HG02678 (cell line): ENCODE results near the gene PRR35.

Experiments used
- ATAC-seq: cut with Tn5 transposase; IDR thresholded peaks from one replicate; pipeline ENCODE4 v1.9.1; 2021; ENCODE audit warnings: mild to moderate bottlenecking, moderate library complexity; ENCODE audit not compliant: unreplicated experiment

Gene PRR35

DNA sequence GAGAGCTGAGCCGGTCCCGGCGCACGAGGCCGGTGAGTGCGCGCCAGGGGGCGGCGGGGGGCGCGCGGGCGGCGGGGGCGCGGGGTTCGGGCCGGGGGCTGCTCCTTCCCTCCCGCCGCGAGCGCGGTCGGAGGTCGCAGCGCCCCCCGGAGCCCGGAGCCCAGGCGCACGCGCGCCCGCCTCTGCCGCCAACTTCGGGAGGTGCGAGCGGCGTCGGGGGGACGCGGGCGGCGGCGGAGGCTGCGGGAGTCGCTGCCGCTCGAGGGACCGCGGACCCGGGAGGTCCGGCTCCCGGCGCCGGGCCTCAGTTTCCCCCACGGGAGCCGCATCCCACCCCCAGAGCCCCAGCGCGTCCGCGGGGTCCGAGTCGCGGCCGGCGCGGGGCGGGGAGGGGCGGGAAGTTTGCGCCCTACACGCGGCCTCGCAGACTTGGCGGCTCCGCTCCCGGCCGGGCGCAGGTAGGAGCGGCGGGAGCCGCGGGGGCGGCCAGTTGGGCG, at the start of gene PRR35:
Gene PRR35 (plus strand): TSS at position 191 of the 497 bp plus-strand sequence. CDS start 2,901 bp downstream, outside the sequence.
- no peak for ATAC-seq

- no peak for ATAC-seq
These were observed 47.4 kb upstream of the PRR35 start for GRCh38 chr16:512802-513201.

- ATAC-seq, result no peak
These were observed 46.2 kb upstream of the PRR35 start for GRCh38 chr16:513950-514349.

DNA sequence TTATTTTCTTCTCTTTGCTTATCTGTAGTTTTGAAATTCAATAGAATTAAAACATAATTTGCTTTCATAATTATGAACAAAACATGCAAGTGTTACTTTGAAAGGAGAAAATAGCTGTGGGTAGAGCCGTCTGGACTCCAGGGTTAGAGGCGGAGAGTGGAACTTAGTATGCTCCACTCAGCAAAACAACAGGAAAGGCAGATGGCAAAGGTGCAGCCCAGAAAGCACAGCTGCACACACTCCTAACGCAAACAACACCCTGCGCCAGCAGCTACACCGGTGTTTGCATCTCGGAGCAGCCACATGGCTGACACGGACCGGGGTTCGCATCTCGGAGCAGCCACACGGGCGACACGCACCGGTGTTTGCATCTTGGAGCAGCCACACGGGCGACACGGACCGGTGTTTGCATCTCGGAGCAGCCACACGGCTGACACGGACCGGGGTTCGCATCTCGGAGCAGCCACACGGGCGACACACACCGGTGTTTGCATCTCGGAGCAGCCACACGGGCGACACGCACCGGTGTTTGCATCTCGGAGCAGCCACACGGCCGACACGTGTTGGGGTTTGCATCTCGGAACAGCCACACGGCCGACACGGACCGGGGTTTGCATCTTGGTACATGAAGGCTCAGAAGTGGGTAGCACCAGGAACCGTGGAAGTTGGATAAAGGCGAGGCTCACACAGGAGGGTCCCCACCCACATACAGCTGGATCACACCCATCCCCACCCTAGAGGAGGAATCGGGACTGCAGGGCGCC, 44.8 kb upstream of the PRR35 start:
- no peak for ATAC-seq

- ATAC-seq, result no peak
These were observed 44.3 kb upstream of the PRR35 start for GRCh38 chr16:515939-516226.

DNA sequence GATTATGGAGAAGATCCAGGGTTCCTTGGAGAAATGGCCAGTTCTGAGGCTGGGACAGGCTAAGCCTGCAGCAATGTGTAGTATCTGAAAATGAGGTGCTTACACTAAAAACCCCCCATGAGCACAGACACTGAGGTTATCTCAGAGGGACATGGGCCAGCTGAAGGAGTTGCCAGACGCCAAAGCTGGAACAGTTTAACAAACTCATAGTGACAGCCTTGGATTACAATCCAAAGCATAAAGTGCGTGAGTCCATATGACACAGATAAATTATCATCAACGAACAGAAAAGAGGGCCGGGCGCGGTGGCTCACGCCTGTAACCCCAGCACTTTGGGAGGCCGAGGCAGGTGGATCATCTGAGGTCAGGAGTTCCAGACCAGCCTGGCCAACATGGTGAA, 43.9 kb upstream of the PRR35 start:
- ATAC-seq, result no peak

- ATAC-seq, result no peak
These were observed 41.3 kb upstream of the PRR35 start for GRCh38 chr16:518858-519257.

- no peak for ATAC-seq
These were observed 40.8 kb upstream of the PRR35 start for GRCh38 chr16:519425-519824.

DNA sequence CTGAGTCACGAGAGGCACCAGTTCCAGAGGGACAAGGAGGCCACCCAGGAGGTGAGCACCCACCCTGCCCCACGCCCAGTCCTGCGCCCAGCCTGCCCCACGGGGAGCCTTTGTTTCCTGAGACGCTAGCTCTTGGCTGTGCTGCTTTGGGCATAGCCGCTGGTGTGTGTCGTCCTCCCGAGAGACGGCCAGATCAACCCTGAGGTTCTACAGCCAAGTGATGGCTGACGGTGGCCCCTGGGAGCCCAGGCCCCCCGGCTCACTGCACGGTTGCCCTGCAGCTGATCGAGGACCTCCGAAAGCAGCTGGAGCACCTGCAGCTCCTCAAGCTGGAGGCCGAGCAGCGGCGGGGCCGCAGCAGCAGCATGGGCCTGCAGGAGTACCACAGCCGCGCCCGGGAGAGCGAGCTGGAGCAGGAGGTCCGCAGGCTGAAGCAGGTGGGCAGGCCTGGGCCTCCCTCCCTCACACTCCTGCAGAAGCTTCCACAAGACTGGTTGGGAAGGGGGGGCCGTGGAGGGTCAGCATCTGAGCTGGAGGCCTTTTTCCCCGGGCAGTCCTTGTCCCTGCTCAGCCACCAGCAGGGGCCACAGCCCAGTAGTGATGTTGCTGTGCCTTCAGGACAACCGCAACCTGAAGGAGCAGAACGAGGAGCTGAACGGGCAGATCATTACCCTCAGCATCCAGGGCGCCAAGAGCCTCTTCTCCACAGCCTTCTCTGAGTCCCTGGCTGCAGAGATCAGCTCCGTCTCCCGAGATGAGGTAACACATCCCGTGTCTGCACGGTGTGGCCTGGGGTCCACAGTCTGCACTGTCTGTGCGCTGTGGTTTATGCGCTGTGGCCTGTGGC, 40.1 kb upstream of the PRR35 start:
- no peak for ATAC-seq

DNA sequence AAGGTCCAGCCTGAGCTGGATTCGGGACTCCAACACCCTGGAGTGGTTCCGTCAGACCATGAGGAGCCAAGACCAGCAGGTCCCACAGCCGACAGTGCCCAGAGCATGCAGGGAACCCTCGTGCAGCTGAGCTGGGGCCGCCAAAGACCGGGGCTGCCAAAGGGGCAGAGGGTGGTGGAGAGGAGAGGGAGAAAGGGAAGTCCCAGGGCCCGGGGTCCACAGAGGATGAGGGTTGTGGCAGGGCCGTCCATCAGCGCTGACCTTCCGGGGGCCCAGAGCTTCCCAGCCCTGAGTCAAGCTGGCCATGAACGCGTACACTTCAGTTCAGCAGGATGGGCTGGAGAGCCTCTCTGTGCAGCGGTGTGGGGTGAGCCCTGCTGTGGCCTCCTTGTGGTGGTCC, 39.3 kb upstream of the PRR35 start:
- no peak for ATAC-seq

DNA sequence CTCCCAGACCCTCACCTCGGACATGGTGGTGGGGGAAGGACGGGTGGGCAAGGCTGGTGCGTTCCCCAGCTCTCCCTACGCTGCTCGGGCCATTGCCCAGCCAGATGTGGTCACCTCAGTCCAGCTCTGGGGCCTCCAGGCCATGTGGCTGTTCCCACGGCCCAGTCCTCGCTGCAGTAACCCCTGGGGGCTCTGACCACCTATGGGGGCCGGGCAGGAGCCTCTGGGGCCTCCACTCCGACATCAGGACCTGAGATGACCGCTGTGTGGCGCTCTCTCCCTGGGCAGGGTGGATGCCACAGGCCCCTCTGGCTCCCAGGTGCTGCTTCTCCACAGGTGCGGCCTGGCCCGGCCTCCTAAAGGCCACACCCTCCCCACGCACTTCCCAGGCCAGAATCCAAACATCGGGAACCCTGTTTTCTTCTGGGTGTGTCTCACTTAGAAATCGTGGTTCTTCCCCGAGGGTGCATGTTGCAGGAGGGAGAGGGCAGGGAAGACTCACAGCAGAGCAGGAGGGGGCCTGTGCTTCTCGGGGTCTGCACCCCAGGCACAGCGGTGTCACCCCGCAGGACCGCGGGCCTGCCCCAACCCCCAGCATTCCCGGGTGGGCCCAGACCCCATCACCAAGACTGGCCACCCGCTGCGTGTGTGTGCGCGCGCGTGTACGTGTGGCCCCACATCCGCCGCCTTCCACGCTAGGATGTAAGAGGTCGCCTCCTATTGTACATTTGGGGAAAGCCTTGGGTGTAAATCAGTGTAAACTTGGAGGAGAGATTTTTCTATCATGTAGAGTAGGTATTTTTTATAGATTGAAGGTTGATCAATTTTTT, 38.6 kb upstream of the PRR35 start:
- ATAC-seq, result no peak

- ATAC-seq, result no peak
These were observed 37.7 kb upstream of the PRR35 start for GRCh38 chr16:522320-523096.

GRCh38 chr16:523097-523741, 37.0 kb upstream of the PRR35 start:
- no peak for ATAC-seq

GRCh38 chr16:524274-525040, 35.7 kb upstream of the PRR35 start:
- ATAC-seq, result no peak

DNA sequence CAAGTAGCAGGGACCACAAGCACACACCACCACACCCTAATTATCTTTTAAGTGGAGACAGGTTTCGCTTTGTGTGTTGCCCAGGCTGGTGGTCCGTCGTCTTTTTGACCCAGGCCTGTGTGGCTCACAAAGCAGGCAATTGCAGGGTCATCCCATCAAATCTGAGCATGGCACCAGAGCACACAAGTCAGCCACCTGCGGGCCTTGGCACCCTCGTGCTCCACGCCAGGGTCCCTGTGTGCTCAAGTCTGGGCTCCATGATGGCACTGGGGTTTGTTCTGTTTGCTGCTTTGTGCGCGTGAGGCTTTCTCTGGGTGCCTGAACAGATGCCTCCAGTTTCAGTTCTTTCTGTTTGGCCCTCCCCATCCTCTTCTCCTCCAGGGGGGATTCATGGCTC, 35.1 kb upstream of the PRR35 start:
- no peak for ATAC-seq

DNA sequence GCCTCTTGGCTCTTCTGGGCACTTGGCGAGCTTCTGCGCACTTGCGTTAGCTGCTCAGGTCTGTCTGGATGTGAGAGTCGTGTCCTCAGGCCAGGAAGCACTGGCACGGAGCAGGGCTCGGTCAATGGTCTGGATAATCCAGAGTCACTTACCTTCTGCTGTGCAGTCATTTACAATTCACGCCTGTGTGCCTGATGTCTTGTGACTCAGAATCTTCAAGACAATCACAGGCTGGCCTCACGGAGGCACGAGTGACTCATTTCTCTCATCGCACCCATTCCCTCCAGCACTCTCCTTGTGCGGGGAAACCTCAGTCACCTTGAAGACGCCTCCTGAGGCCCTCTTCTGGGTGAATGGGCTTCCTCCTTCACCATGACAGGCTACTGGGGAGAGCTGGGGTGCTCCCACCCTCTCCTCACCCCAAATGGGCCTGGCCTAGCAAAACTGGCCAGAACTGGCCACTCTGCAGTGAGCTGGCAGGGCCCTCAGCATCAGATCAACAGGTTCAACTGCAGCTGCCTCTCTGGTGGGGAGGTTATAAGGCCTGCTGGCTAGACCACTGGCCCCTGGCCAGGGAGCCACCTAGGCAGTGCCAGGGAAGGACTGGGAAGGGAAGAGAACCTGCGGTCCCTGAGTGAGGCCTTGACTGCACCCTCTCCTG, 34.5 kb upstream of the PRR35 start:
- no peak for ATAC-seq

DNA sequence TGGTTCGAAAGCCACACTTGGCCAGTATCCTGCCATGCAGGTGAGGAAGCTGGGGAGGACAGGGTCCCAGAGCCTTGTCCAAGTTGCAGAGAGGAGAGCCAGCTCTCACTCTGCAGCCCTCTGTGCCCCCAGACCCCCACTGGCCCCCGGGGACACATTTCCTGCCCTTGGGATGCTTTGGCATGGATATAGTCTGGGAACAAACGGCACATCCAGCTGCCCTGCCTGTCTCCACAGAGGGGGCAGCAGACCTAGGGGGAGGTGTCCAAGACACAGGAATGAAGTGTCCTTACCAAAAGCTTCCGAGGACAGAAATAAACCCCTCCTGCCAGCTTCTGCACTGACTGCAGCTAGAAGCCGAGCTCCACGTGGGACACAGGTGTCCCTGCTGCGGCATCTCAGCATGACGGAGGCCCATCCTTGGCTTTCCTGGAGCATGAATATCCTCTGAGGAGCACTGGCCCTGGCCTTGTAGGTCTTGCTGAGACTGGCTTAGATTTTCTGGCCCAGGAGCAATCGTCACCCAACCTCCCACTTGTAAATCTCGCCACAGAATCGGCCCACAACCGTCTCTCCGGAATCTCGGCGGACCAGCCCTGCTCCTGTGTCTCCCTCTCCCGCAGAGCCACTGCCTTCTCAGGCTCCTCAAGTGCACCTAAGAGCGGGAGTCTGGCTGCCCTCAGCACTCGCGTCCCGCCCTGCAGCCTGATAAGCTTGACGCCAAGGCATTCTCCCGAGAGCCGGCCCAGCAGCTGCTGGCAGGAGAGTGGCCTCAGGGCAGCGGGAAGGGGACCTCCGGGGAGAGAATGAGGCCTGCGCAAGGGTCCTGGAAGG, 33.8 kb upstream of the PRR35 start:
- no peak for ATAC-seq
